ENCODE data around the gene C3orf49.

The C3orf49 gene

GRCh38 chr3:63869940-63870614, 51.0 kb downstream of the C3orf49 start:
- no peak for TF ChIP-seq CTCF (IDR thresholded peaks at IDR 0.05; ENCODE audit: low read depth, low read length)
- no peak for DNase-seq (ENCODE audit: extremely low read depth, low read depth)

- TF ChIP-seq CTCF (IDR thresholded peaks at IDR 0.05; ENCODE audit: low read depth, low read length): no peak
- DNase-seq (ENCODE audit: extremely low read depth, low read depth): no peak
Observed at GRCh38 chr3:63870615-63871005, 51.5 kb downstream of the C3orf49 start.

- TF ChIP-seq CTCF (IDR thresholded peaks at IDR 0.05; ENCODE audit: low read depth, low read length): no peak
- peak; percentile 28 for DNase-seq (ENCODE audit: extremely low read depth, low read depth)
Observed at GRCh38 chr3:63872135-63872924, 53.2 kb downstream of the C3orf49 start.

- no peak for DNase-seq (ENCODE audit: extremely low read depth, low read depth)
- no peak for TF ChIP-seq CTCF (IDR thresholded peaks at IDR 0.05; ENCODE audit: low read depth, low read length)
Observed at GRCh38 chr3:63874769-63875168, 55.7 kb downstream of the C3orf49 start.

- no peak for DNase-seq (ENCODE audit: extremely low read depth, low read depth)
- no peak for TF ChIP-seq CTCF (IDR thresholded peaks at IDR 0.05; ENCODE audit: low read depth, low read length)
Observed at GRCh38 chr3:63875510-63875909, 56.4 kb downstream of the C3orf49 start.

GRCh38 chr3:63876260-63876659, 57.2 kb downstream of the C3orf49 start:
- DNase-seq (ENCODE audit: extremely low read depth, low read depth): no peak
- TF ChIP-seq CTCF (IDR thresholded peaks at IDR 0.05; ENCODE audit: low read depth, low read length): no peak

- DNase-seq (ENCODE audit: extremely low read depth, low read depth): no peak
- TF ChIP-seq CTCF (IDR thresholded peaks at IDR 0.05; ENCODE audit: low read depth, low read length): no peak
Observed at GRCh38 chr3:63877737-63878393, 58.8 kb downstream of the C3orf49 start.

Data from AG09319 (cell line).